Measurements from ENCODE around the gene DISC1.

The DISC1 gene

GRCh38 chr1:231861541-231862481 is 235.2 kb downstream of the DISC1 start:
- no peak for DNase-seq

- no peak for DNase-seq
Measured at GRCh38 chr1:231862611-231863010, 236.0 kb downstream of the DISC1 start.

- no peak for DNase-seq
Measured at GRCh38 chr1:231865331-231865730, 238.7 kb downstream of the DISC1 start.

GRCh38 chr1:231866392-231867331 is 240.1 kb downstream of the DISC1 start:
- DNase-seq: peak; percentile 65

- DNase-seq: no peak
Measured at GRCh38 chr1:231867607-231868006, 241.0 kb downstream of the DISC1 start.

GRCh38 chr1:231869364-231869763 is 242.8 kb downstream of the DISC1 start:
- DNase-seq: no peak

GRCh38 chr1:231871471-231871870 is 244.9 kb downstream of the DISC1 start:
- DNase-seq: no peak

GRCh38 chr1:231871878-231872277 is 245.3 kb downstream of the DISC1 start:
- no peak for DNase-seq

- DNase-seq: no peak
Measured at GRCh38 chr1:231872461-231872910, 245.9 kb downstream of the DISC1 start.

- no peak for DNase-seq
Measured at GRCh38 chr1:231878737-231879136, 252.1 kb downstream of the DISC1 start.

- no peak for DNase-seq
Measured at GRCh38 chr1:231879296-231879695, 252.7 kb downstream of the DISC1 start.

- DNase-seq: no peak
Measured at GRCh38 chr1:231882333-231882732, 255.7 kb downstream of the DISC1 start.

GRCh38 chr1:231882790-231883189 is 256.2 kb downstream of the DISC1 start:
- DNase-seq: no peak

GRCh38 chr1:231883382-231883781 is 256.8 kb downstream of the DISC1 start:
- DNase-seq: no peak

GRCh38 chr1:231885209-231885854 is 258.7 kb downstream of the DISC1 start:
- DNase-seq: no peak

GRCh38 chr1:231887166-231887565 is 260.6 kb downstream of the DISC1 start:
- no peak for DNase-seq

- no peak for DNase-seq
Measured at GRCh38 chr1:231887866-231888265, 261.3 kb downstream of the DISC1 start.

- DNase-seq: no peak
Measured at GRCh38 chr1:231890791-231891190, 264.2 kb downstream of the DISC1 start.

- no peak for DNase-seq
Measured at GRCh38 chr1:231893400-231894102, 267.0 kb downstream of the DISC1 start.

GRCh38 chr1:231896806-231897205 is 270.2 kb downstream of the DISC1 start:
- no peak for DNase-seq

GRCh38 chr1:231899046-231899445 is 272.5 kb downstream of the DISC1 start:
- DNase-seq: no peak

- DNase-seq: no peak
Measured at GRCh38 chr1:231899713-231900435, 273.3 kb downstream of the DISC1 start.

Measured in stimulated activated CD4-positive, alpha-beta T cell treated with anti-CD3 and anti-CD28 coated beads, Interleukin-15, amount 100 ng/mL, for 24 hours (primary cell).